GM18861 (cell line): Measurements from ENCODE around the gene ATP5F1C.
"Not testable (repeated sequence)": the region's sequence is repeated elsewhere in the genome, so short reads cannot be mapped to it uniquely, and the experiment has no call there.

Experiments used
- ATAC-seq: cut with Tn5 transposase; IDR thresholded peaks from one replicate; pipeline ENCODE4 v1.9.1; 2021; ENCODE audit not compliant: unreplicated experiment

ATP5F1C gene

GRCh38 chr10:7787857-7788638 lies at the start of gene ATP5F1C, which contains the start of gene KIN:
TSS of gene ATP5F1C (plus strand) at chr10:7788177. CDS start at chr10:7788208, 31 bp downstream.
TSS of gene KIN (minus strand) at chr10:7787993. CDS start at chr10:7787933, 60 bp downstream.
- peak; percentile 95 for ATAC-seq

GRCh38 chr10:7738536-7739407 lies 49.2 kb upstream of the ATP5F1C start:
- no peak for ATAC-seq

DNA sequence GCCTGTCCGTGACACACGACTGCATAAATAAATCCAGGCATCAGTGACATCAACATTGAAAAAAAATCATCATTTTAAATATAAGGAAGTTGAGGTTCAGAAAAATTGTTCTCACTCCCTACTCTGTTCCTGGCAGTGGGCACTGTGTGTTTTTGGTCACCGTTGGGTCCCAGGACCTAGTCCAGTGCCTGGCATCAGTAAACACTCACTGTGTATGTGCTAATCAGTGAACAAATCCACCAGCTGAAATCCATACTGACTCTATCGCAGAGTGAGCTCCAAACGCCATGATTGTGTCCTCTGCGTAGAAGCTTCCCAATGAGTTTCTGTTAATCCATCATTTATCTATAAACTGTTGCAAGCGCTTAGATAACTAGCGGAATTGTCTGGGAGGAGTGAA lies 43.7 kb upstream of the ATP5F1C start:
- no peak for ATAC-seq

DNA sequence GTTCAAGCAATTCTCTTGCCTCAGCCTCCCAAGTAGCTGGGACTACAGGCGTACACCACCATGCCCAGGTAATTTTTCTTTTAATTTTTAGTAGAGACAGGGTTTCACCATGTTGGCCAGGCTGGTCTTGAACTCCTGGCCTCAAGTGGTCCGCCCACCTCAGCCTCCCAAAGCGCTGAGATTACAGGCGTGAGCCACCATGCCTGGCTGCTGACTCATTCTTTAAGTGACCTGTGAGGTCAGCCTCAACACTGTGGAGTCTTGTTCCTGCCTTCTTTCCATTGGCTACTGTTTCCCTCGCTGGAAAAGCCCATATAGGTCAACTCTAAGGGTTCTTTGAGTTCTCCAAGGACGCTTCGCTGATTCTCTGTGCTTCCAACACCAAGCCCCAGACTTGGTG lies 39.3 kb upstream of the ATP5F1C start:
- ATAC-seq, result not testable (repeated sequence)

DNA sequence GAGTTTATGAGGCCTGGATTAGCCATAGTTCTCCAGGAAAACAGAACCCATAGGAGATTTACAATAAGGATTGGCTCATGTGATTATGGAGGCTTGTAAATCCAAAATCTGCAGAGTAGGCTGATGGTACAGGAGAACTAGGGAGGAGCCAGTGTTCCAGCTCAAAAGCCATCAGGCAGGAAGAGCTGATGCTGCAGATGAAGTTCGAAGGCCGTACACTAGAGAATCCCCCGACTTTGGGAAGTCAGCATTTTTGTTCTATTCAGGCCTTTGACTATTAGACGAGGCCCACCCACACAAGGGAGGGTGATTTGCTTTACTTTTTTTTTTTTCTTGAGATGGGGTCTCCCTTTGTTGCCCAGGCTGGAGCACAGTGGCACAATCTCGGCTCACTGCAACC lies 37.8 kb upstream of the ATP5F1C start:
- ATAC-seq, result no peak

GRCh38 chr10:7752251-7752650 lies 35.7 kb upstream of the ATP5F1C start:
- ATAC-seq, result no peak

DNA sequence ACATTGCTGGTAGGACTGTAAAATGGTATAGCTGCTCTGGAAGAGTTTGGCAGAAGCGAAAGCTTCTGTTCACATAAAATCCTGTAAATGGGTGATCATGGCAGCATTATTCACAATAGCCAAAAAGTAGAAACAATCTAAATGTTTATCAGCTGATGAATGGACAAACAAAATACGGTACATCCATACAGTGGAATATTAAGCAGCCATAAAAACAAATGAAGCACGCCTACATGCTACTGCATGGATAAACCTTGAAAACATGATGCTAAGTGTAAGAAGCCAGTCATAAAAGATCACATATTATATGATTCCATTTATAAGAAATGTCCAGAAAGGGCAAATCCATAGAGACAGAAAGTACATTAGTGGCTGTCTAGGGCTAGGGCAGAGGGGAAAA lies 32.9 kb upstream of the ATP5F1C start:
- ATAC-seq, result no peak

DNA sequence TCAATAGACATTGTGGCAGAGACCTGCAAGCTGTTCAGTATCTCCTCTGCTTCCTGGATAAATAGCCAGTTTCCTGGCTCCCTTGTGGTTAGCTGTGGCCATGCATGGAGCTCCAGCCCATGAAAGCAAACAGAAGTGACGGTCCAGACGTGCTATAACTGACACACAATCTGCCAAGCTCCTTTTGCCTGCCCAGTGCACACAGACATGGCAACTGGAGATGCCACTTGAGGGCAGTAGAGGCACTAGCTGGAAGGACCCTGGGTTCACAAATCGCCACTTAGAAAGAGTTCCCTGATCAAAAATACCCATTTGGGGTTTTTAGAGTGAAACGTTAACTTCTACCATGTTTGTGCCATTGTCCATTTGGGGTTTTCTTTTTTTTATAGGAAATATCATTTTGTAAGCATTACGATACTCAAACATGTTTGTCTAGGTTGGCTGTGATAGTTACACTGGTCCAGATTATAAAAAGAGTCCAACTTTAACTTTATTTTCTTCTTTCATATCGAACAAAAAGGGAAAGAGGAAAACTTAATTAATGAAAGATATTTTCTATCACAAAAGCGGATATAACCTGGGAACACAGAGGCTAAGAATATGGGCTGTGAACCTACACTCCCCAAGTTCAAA lies 31.5 kb upstream of the ATP5F1C start:
- ATAC-seq, result no peak

DNA sequence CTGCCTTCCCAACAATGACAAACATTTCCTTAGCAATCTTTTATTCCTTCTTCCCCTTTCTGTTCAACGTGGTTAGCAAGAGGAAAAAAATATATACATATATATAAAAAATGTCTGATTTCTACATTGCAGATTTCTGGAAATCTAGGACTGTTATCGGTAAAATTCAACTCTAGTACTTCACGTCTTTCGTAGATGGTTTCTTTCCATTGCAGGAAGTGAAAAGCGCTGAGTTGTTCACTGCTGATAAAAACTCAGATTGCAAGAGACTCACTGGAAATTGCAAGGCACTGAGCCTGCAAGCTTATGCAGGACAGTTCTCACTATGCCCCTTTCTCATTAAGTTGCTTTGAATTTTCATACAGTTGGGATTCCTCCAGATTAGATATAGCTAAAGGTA lies 24.0 kb upstream of the ATP5F1C start:
- ATAC-seq, result no peak

- ATAC-seq, result no peak
Observed at GRCh38 chr10:7766241-7766640, 21.7 kb upstream of the ATP5F1C start.

GRCh38 chr10:7767209-7767608 lies 20.8 kb upstream of the ATP5F1C start:
- no peak for ATAC-seq

GRCh38 chr10:7768417-7768816 lies 19.6 kb upstream of the ATP5F1C start:
- no peak for ATAC-seq

GRCh38 chr10:7773845-7774801 lies 13.9 kb upstream of the ATP5F1C start:
- ATAC-seq, result no peak

DNA sequence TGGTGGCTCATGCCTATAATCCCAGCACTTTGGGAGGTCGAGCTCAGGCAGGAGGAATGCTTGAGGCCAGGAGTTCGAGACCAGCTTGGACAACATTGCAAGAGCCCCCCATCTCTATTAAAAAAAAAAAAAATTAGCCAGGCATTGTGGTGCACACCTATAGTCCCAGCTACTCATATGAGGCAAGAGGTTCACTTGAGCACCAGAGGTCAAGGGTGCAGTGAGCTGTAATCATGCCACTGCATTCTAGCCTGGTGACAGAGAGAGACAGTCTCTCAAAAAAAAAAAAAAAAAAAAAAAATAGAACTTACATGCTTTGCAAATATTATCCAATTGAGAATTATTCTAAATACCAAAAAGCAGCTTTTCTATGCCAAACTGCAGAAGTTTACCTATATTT lies 11.2 kb upstream of the ATP5F1C start:
- no peak for ATAC-seq

GRCh38 chr10:7782194-7782593 lies 5.8 kb upstream of the ATP5F1C start:
- not testable (repeated sequence) for ATAC-seq

- ATAC-seq, result no peak
Observed at GRCh38 chr10:7786430-7786829, 1.5 kb upstream of the ATP5F1C start.

DNA sequence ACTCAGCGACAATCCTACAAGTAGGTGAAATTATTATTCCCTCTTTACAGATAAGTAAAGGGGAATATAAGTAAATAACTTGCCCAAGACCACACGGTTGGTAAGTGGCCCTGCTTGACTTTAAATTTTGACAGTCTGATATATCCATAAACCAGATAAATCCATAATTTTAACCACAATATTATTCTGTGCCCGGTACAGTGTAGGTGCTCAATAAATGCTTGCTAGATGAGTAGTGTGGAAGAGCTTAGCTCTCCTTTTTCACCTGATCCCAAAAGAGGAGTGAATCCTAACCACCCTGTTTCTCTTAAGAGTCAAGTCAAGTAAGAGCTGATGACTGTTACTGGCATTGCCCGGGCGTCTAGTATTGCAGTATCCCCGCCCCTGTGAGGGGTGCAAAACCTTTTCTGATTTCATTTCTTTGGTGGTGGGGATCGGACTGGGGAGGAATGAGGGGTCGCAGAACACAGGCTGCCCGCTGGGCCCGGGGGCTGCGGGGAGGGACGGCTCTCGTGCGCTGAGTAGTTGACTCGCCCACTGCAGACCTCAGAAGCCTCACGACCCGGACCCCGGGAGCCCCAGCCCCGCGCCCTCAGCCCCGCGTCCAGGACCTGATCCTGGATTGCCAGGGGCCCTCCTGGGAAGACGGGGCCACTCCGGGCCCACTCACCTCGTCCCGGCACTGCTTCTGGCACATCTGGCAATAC lies 674 bp upstream of the ATP5F1C start:
- no peak for ATAC-seq

DNA sequence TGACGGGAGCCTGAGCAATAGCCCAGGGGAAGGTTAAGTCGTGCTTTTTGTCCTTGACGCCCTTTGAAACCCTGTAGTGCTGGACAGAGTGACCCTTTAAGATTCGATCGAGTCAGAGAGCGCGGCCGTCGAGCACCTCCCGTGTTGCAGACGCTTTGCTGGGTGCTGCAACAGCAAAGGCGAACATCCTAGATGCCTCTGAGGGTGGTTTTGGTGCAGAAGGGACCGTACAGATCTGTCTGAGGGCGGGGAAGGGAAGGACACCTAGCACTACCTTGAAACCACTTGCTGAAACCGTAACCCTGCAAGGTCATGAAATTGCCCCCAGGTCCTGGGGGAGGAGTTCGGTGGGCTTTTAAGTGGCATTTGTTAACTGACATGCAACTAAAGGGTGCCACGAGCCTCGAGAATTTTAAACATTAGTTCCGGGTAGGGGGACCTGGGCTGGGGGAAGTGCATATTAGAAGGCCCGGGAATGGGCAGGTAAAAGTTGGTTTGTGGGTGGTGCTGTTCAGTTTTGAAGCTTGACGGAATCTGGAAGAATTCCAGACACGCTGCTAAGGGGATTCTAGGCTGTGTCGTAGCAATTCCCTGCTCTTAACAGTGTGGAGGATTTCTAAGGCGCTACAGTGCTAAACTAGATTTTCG lies 786 bp downstream of the ATP5F1C start:
- ATAC-seq, result peak; percentile 6

DNA sequence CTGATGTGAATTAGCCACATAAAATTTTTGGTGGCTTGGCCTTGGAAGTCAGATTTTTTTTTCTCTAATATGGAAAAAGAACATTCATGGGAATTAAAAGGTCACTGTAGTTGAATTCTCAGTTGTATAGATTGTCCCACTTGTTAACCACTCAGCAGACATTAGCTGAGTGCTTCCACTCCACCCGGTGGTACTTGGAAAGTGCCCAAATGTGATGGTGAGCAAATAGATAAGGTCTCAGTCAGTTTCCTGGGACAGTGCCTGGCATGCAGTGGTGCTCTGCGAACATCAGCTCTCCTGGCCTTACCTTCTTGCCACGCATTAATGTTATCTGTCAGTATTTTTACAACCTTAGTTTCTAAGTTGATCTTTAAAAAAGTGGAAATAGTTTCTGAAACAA lies 1.4 kb downstream of the ATP5F1C start:
- no peak for ATAC-seq
